GM19328 (cell line): Measurements from ENCODE around the gene RPL41.
"Not testable (repeated sequence)": the region's sequence is repeated elsewhere in the genome, so short reads cannot be mapped to it uniquely, and the experiment has no call there.

Source experiments
- ATAC-seq: cut with Tn5 transposase; IDR thresholded peaks from one replicate; pipeline ENCODE4 v1.9.1; 2021; ENCODE audit warnings: mild to moderate bottlenecking, moderate library complexity; ENCODE audit not compliant: unreplicated experiment

Gene RPL41

GRCh38 chr12:56153678-56154065 lies 37.2 kb downstream of the RPL41 start:
- ATAC-seq = no peak

DNA sequence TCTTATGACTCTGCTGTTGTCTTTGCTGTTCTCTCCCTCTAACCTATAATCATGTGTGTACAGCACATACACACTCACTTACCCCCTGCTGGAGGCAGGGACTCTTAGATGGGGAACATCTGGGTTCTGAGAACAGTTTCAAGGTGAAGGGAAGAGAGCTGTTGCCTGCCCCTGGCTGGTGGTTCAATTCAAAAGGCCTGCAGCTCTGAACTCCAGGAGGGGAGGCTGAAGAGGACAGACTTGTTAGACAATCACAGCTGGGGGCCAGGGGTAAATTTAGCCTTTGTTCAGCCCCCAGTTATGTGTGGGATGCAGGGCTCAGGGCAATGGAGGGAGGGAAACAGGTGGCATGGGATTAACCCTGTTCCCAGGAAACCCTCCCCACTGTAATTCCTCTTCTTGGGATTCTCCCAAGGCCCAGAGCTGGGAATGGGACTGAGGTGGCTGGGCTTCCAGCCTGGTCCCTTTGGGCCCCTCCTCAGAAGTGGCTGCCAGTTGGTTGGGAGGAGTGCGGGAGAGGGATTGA lies 37.9 kb downstream of the RPL41 start:
- ATAC-seq = no peak

DNA sequence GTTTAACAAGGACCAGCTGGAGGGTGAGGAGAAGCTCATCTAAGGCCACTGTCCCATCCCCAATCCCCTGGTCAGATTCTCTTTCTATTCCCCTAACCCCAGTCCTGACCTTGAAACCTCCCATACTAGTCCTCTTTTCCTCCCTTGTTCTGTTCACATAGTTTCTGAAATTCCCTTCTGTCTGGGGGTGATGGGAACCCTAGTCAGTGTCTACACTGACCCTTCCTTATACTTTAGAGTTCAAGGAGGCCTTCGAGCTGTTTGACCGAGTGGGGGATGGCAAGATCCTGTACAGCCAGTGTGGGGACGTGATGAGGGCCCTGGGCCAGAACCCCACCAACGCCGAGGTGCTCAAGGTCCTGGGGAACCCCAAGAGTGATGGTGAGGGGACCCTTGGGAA lies 38.4 kb downstream of the RPL41 start:
- ATAC-seq = no peak

DNA sequence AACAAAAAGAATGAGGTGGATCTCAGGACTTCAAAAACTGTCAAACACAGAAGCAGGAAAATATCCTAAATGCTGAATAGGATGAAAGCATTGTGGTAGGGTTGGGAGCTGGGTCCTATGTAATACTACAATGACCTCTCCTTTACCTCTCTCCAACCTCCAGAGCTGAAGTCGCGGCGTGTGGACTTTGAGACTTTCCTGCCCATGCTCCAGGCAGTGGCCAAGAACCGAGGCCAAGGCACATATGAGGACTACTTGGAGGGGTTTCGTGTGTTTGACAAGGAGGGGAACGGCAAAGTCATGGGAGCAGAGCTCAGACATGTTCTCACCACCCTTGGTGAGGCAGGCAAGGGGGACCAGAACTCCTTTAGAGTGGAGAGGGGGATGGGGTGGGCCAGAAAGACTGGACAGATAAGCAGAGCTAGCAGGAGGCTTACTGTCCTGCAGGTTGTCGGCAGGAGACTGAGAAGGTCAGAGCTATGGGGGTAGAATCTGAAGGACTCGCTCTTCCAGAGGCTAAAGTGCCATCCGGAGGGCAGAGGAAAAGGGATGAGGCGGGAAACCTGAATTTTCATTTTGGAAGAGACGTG lies 38.9 kb downstream of the RPL41 start:
- no peak for ATAC-seq

GRCh38 chr12:56156464-56157200 lies 40.2 kb downstream of the RPL41 start:
- not testable (repeated sequence) for ATAC-seq

GRCh38 chr12:56157201-56158028 lies 41.0 kb downstream of the RPL41 start:
- peak; percentile 30 for ATAC-seq

DNA sequence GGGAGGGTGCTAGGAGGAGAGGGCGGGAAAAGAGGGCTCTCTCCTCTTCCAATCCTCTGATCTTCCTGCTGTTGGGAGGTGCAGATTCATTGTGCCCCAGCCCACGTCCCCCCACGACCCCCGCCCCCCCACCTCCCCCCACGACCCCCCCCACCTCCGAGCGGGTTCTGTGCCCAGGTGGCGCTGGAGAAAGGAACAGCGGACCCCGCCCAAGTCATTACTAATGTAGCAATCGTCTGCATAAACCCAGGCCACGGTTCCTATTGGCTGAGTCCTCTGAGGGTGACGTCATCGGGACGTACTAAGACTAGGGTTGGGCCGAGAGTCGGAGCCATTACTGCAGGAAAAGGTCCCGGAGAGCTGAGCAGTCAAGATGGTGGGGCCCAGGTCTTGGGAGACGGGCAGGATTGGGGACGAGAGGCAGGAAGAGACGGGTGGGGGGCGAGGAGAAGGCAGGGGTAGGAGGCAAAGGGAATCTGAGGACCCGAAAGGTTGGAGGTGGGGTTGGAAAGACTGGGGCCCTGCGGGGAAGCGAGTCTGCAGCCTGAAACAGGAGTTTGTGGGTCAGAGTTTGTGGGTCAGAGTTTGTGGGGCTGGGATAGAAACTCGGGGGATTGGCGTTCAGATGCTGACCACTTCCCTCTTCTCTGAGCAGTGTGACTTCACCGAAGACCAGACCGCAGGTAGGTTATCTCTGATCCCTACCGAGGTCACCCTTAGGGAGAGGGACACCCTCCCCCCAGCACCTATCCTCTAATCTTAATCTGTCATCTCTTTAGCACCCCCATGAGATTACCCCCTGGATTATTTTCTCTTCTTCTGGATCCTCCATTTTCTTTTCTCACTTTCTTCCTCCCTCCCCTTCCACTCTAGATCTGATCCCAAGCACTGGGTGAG lies 41.8 kb downstream of the RPL41 start, which contains the start of gene MYL6:
MYL6 (plus strand) TSS at position 331 of the 897 bp plus-strand sequence; CDS start at position 374, 43 bp downstream.
- peak; percentile 81 for ATAC-seq

- ATAC-seq = no peak
These were observed 42.6 kb downstream of the RPL41 start for GRCh38 chr12:56158926-56159461.

DNA sequence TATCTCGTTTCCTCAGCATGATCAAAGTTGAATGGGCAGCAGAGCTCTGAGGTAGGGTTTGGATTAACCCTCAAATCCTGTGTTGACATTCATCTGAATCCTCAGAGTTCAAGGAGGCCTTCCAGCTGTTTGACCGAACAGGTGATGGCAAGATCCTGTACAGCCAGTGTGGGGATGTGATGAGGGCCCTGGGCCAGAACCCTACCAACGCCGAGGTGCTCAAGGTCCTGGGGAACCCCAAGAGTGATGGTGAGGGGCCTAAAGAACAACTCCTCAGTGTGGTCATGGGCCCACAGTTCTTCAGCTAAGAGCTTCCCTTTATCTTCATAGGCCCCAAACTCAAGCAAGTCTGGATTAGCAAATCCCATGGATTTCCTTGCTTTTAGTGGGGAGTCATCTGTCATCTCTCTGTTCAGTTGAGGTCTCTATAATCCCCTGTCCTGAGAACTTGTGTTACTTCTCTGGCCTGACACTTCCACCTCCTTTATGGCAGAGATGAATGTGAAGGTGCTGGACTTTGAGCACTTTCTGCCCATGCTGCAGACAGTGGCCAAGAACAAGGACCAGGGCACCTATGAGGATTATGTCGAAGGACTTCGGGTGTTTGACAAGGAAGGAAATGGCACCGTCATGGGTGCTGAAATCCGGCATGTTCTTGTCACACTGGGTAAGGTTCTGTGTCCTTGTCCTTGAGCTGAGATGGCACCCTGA lies 43.2 kb downstream of the RPL41 start:
- ATAC-seq = no peak

DNA sequence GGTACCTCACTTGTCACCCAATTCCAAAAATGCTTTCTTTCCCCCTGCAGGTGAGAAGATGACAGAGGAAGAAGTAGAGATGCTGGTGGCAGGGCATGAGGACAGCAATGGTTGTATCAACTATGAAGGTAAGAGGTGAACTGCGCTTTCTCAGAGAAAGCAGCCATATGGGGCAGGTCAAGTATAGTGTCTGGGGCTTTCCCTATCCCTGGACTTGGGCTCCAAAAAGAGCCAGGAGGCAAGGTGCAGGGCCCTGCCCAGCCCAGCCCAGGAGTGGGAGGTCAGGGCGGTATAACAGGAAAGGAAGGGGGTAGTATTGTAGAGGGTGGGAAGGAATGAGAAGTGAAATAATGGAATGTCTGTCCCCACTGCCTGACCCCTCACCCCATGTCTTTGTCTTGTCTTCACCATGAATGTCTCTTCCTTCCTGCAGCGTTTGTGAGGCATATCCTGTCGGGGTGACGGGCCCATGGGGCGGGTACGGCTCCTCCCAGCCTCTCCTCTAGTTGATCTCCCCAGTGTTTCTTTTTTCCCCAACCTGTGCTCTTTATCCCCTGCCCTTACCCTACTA lies 43.8 kb downstream of the RPL41 start:
- no peak for ATAC-seq

GRCh38 chr12:56160894-56161689 lies 44.7 kb downstream of the RPL41 start:
- ATAC-seq = no peak

- no peak for ATAC-seq
These were observed 45.4 kb downstream of the RPL41 start for GRCh38 chr12:56161690-56162351.

DNA sequence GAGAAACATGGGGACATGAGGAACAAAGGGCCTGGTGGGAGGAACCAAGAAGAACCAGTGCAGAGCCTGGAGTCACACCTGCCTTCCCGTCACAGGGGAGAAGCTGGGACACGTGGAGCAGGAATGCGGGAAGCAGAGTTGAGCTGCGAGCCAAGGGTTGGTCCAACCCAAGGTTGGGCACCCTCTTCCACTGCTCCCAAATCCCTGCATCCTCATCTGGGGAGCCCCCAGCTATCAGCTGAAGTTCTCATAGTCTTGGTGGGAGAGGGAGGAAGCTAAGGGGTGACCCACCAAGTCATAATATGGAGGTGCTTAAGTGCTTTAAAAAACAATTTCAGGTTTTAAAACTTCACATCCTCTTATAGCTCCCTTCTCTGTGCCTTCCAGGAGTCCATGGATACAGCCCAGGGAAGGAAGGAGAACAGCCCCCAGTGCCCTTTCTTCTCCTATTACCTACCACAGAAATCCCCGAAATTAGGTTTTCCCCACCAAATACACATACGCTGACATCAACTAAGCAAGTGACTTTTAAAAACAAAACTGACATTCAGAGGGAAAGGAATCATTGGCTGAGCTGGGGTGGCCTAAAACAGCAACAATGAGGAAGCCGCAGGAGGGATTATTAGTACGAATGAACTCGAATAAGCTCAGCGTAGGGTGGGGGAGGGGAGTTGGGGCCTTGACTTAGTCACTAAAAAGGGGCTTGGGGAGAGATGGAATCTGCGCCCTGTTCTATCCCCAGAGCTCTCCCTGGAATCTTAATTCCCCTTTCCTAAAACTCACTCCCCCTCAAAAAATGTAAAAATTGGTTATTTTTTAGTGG lies 46.2 kb downstream of the RPL41 start:
- ATAC-seq = no peak

- ATAC-seq = no peak
These were observed 47.3 kb downstream of the RPL41 start for GRCh38 chr12:56163533-56164344.

- no peak for ATAC-seq
These were observed 47.9 kb downstream of the RPL41 start for GRCh38 chr12:56164345-56164729.

- no peak for ATAC-seq
These were observed 48.9 kb downstream of the RPL41 start for GRCh38 chr12:56165369-56165768.
